HepG2 (cell line): ENCODE measurements around the gene SGCG. TPM values are rescaled to one million over a fixed set of nuclear protein-coding genes. Genes with fewer than 3 reads are reported as not detected.

ENCODE experiments used
- ATAC-seq: fragments of 200-7000 bp; cut with Tn5 transposase; 3 replicates; pipeline ENCODE4 v1.9.1; 2020; ENCODE audit warnings: mild to moderate bottlenecking, moderate library complexity
- BruUV-seq: library from RNA; stranded (reverse); fragments of 400-500 nt; replicated peaks from 2 replicates; lab custom pipeline; 2021; lab: Mats Ljungman, UMichigan
- CTCF ChIA-PET: fragments of 300-600 bp; formaldehyde crosslinking; extraction: SDS; loops from one replicate; lab custom pipeline; 2021; ENCODE audit warnings: low total read pairs, inconsistent platforms, low intra/inter-chr PET ratio; lab: Yijun Ruan, JAX
- POLR2A ChIA-PET: fragments of 350-600 bp; sonication (Branson Sonifier 250); formaldehyde crosslinking; loops from one replicate; lab custom pipeline; 2020; ENCODE audit warnings: antibody characterized with exemption, inconsistent platforms; lab: Yijun Ruan, JAX
- DNase-seq: peaks from one replicate; pipeline ENCODE4 v3.0.0-alpha.2; 2015; ENCODE audit warnings: low spot score
- FAIRE-seq: peaks from 3 replicates; lab custom pipeline; 2011; peaks lifted over from hg19 to GRCh38; lab: Jason Lieb, UNC
- H2AFZ ChIP-seq: one replicate; pipeline ENCODE4 v1.6.1; 2011; ENCODE audit warnings: low read length, inconsistent platforms
- H3K27ac ChIP-seq: fragments of 300-600 bp; 3 replicates; pipeline ENCODE4 v1.8.0; 2011; ENCODE audit warnings: mixed run types, mild to moderate bottlenecking, mixed read lengths, low read length, inconsistent platforms; ENCODE audit not compliant: insufficient read depth; ENCODE audit errors: extremely low read length
- H3K27me3 ChIP-seq, 2 experiments: fragments of 200-600 bp in 1 of 2; 2 replicates in 1 of 2; 3 replicates in 1 of 2; pipeline versions ENCODE4 v1.6.0 to v1.8.0; 2011; ENCODE audit warnings: low read length in 2 of 2, mild to moderate bottlenecking in 2 of 2, moderate library complexity in 2 of 2, inconsistent platforms in 1 of 2; ENCODE audit not compliant: insufficient read depth in 2 of 2, control insufficient read depth in 1 of 2
- H3K36me3 ChIP-seq, 2 experiments: fragments of 200-600 bp in 1 of 2; replicated peaks in 1 of 2; 2 replicates in 1 of 2; 3 replicates in 1 of 2; pipeline versions ENCODE4 v1.5.1 to v1.8.0; 2011; ENCODE audit warnings: low read length in 2 of 2, inconsistent platforms in 1 of 2; ENCODE audit not compliant: insufficient read depth in 2 of 2, control insufficient read depth in 1 of 2
- H3K4me1 ChIP-seq: 2 replicates; pipeline ENCODE4 v1.5.1; 2012; ENCODE audit warnings: low read length, inconsistent platforms; ENCODE audit not compliant: insufficient read depth
- H3K4me2 ChIP-seq: 2 replicates; pipeline ENCODE4 v1.6.0; 2011; ENCODE audit warnings: low read depth, low read length, inconsistent platforms
- H3K4me3 ChIP-seq, 3 experiments: fragments of 200-600 bp in 1 of 3; sonication (generic), shearing (Covaris generic) in 1 of 3; replicated peaks in 1 of 3; 2 replicates each; pipeline ENCODE4 v1.5.1; 2011 to 2016; ENCODE audit warnings: low read length in 3 of 3, inconsistent platforms in 2 of 3, low read depth in 2 of 3, mild to moderate bottlenecking in 2 of 3, control low read depth in 1 of 3, mixed read lengths in 1 of 3; ENCODE audit not compliant: insufficient read depth in 1 of 3
- H3K79me2 ChIP-seq: one replicate; pipeline ENCODE4 v1.6.1; 2011; ENCODE audit warnings: low read length, inconsistent platforms; ENCODE audit not compliant: insufficient read depth
- H3K9ac ChIP-seq: 2 replicates; pipeline ENCODE4 v1.6.0; 2011; ENCODE audit warnings: mild to moderate bottlenecking, low read depth, low read length, inconsistent platforms; ENCODE audit not compliant: insufficient read depth
- H3K9me3 ChIP-seq: 2 replicates; pipeline ENCODE4 v1.5.1; 2012; ENCODE audit warnings: mild to moderate bottlenecking, low read length
- H4K20me1 ChIP-seq: 2 replicates; pipeline ENCODE4 v1.6.0; 2011; ENCODE audit warnings: inconsistent platforms, mild to moderate bottlenecking, low read length, moderate library complexity; ENCODE audit not compliant: insufficient read depth
- KDM4B ChIP-seq: sonication (generic); formaldehyde crosslinking; IDR thresholded peaks from 2 replicates; pipeline ENCODE4 v1.4.0; 2020; ENCODE audit warnings: missing genetic modification reagents
- TCF7 ChIP-seq: sonication (generic); IDR thresholded peaks from 2 replicates; pipeline ENCODE4 v1.6.1; 2016; ENCODE audit warnings: antibody characterized with exemption, low read depth
- ZNF432 ChIP-seq: sonication (generic); formaldehyde crosslinking; IDR thresholded peaks from 2 replicates; pipeline ENCODE4 v1.5.0; 2020; ENCODE audit warnings: missing genetic modification reagents, mild to moderate bottlenecking, borderline replicate concordance
- WGBS: methylation state at CpG from one replicate; pipeline ENCODE4 v1.1.6; 2017; ENCODE audit warnings: low lambda C conversion rate; 5-methylcytosine and 5-hydroxymethylcytosine counted together
- in situ Hi-C: cut with HindIII; loops from 2 replicates; pipeline ENCODE4 v1.10.0; 2017; ENCODE audit warnings: low pct_unique_long_range_greater_than_20kb; ENCODE audit not compliant: extremely low pct_ligation_motif_present
- intact Hi-C: fragments of 100-400 bp; cut with micrococcal nuclease; formaldehyde crosslinking; loops from one replicate; pipeline ENCODE4 v1.10.0; 2022; ENCODE audit not compliant: unreplicated experiment
- polyA plus RNA-seq, 8 experiments: library from polyadenylated mRNA; depleted of rRNA in 3 of 8; stranded (reverse) in 7 of 8; unstranded in 1 of 8; fragments of >200 nt; fragmentation: Illumina TruSeq in 4 of 8; extraction: Trizol in 4 of 8; gene quantifications; 2 replicates each; pipeline versions ENCODE4 v1.2.1 to v1.2.3, GENCODE V29; 2011 to 2016; ENCODE audit warnings: low read depth in 4 of 8, missing spikeins in 1 of 8, mixed read lengths in 1 of 8; ENCODE audit not compliant: insufficient read depth in 1 of 8
- total RNA-seq, 5 experiments: library from RNA; depleted of rRNA; stranded (reverse); fragments of >200 nt; fragmentation: Illumina TruSeq; extraction: Trizol; gene quantifications; 2 replicates each; pipeline ENCODE4 v1.2.3, GENCODE V29; 2016; ENCODE audit warnings: low read depth in 1 of 5
- TF ChIP-seq, protein P1 (sequence below): sonication (generic); formaldehyde crosslinking; IDR thresholded peaks from 2 replicates; pipeline ENCODE4 v1.4.0; 2020; ENCODE audit warnings: missing genetic modification reagents, mild to moderate bottlenecking, borderline replicate concordance
- TF ChIP-seq, protein P2 (sequence below): sonication (generic); formaldehyde crosslinking; IDR thresholded peaks from 2 replicates; pipeline ENCODE4 v1.8.1; 2023; ENCODE audit warnings: mild to moderate bottlenecking, inconsistent platforms, moderate library complexity, missing genetic modification reagents, borderline replicate concordance
- TF ChIP-seq, protein P3 (sequence below): sonication (generic); formaldehyde crosslinking; IDR thresholded peaks from 2 replicates; pipeline ENCODE4 v1.4.0; 2020; ENCODE audit warnings: missing genetic modification reagents, mild to moderate bottlenecking, borderline replicate concordance

SGCG gene
- total and polyA plus RNA-seq, 2 of the 13 experiments (the other 11 are each of a cell fraction or from before 2014, with no cell fraction given): not detected

DNA sequence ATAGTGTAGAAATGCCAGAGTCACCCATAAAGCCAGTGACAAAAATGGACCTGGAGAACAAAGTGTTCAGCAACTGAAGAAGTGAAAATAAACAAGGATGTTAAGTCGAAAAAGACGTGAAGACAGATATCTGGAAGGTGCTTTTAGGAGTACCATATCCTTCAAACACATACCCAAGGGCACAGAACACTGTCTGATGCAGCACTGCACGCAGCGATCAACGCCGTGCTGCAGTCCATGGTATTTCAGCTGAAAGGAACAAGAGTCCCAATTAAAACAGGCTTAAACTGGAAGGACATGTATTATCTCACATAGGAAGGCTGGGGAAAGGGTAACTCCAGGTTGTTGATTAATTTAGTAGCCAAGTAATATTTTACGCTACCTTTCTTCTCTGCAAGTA, 108.2 kb downstream of the SGCG start (continued):
- TF ChIP-seq, protein P1, sequence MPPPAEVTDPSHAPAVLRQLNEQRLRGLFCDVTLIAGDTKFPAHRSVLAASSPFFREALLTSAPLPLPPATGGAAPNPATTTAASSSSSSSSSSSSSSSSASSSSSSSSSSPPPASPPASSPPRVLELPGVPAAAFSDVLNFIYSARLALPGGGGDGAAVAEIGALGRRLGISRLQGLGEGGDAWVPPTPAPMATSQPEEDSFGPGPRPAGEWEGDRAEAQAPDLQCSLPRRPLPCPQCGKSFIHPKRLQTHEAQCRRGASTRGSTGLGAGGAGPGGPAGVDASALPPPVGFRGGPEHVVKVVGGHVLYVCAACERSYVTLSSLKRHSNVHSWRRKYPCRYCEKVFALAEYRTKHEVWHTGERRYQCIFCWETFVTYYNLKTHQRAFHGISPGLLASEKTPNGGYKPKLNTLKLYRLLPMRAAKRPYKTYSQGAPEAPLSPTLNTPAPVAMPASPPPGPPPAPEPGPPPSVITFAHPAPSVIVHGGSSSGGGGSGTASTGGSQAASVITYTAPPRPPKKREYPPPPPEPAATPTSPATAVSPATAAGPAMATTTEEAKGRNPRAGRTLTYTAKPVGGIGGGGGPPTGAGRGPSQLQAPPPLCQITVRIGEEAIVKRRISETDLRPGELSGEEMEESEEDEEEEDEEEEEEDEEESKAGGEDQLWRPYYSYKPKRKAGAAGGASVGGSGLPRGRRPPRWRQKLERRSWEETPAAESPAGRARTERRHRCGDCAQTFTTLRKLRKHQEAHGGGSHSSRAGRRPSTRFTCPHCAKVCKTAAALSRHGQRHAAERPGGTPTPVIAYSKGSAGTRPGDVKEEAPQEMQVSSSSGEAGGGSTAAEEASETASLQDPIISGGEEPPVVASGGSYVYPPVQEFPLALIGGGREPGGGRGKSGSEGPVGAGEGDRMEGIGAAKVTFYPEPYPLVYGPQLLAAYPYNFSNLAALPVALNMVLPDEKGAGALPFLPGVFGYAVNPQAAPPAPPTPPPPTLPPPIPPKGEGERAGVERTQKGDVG (CRISPR knock-in tag): no peak
- TF ChIP-seq ZNF432 (no peak), KDM4B (CRISPR knock-in tag) (no peak), TCF7 (no peak)
- TF ChIP-seq, protein P2, sequence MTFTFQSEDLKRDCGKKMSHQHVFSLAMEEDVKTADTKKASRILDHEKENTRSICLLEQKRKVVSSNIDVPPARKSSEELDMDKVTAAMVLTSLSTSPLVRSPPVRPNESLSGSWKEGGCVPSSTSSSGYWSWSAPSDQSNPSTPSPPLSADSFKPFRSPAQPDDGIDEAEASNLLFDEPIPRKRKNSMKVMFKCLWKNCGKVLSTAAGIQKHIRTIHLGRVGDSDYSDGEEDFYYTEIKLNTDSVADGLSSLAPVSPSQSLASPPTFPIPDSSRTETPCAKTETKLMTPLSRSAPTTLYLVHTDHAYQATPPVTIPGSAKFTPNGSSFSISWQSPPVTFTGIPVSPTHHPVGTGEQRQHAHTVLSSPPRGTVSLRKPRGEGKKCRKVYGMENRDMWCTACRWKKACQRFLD: no peak

DNA sequence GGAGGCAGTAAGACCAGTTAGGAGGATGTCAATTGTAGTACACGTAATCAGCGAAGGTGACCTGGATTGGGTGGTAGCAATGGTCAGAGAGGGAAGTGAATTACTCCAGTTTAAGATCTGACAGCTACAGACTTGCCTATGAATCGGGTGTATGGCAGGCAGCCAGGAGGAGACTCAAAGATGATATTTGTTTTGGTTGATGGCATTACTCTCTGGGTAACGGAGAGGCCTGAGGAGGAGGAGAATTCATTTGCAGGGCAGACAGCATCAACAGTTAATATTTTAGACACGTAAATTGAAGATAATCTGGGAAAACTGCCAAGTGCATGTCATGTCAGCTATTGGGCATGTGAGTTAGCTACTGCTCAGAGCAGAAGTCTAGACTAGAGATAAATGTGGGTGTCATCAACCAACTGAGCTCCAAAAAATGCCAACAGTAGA, 109.2 kb downstream of the SGCG start:
- Histone ChIP-seq H3K4me3 (no peak overlapping the region), H3K9ac (no peak overlapping the region), H3K27me3 (no peaks in the 10 kb centered on the region), H4K20me1 (no peaks in the 10 kb centered on the region), H3K4me1 (no peaks in the 10 kb centered on the region), H3K36me3 (no peaks in the 10 kb centered on the region), H3K9me3 (no peaks in the 10 kb centered on the region), H3K79me2 (no peaks in the 10 kb centered on the region), H3K4me2 (no peak overlapping the region), H3K27ac (no peak overlapping the region), H2AFZ (no peak overlapping the region)
- BruUV-seq: no TSS peak
- ChIA-PET POLR2A (no interaction called here), CTCF (no interaction called here)
- FAIRE-seq: no peak
- ATAC-seq: no peak
- WGBS: 4% methylated on average over 5 of the region's 5 CpGs
- TF ChIP-seq, protein P3, sequence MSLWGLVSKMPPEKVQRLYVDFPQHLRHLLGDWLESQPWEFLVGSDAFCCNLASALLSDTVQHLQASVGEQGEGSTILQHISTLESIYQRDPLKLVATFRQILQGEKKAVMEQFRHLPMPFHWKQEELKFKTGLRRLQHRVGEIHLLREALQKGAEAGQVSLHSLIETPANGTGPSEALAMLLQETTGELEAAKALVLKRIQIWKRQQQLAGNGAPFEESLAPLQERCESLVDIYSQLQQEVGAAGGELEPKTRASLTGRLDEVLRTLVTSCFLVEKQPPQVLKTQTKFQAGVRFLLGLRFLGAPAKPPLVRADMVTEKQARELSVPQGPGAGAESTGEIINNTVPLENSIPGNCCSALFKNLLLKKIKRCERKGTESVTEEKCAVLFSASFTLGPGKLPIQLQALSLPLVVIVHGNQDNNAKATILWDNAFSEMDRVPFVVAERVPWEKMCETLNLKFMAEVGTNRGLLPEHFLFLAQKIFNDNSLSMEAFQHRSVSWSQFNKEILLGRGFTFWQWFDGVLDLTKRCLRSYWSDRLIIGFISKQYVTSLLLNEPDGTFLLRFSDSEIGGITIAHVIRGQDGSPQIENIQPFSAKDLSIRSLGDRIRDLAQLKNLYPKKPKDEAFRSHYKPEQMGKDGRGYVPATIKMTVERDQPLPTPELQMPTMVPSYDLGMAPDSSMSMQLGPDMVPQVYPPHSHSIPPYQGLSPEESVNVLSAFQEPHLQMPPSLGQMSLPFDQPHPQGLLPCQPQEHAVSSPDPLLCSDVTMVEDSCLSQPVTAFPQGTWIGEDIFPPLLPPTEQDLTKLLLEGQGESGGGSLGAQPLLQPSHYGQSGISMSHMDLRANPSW (CRISPR knock-in tag): no peak
- in situ Hi-C loops: no loop called here
- intact Hi-C loops: no loop called here
- DNase-seq: no peak
